HG02571 (cell line): ENCODE data around the gene LDAH.
"Not testable (repeated sequence)": the region's sequence is repeated elsewhere in the genome, so short reads cannot be mapped to it uniquely, and the experiment has no call there.

Experiments
- ATAC-seq: cut with Tn5 transposase; IDR thresholded peaks from one replicate; pipeline ENCODE4 v1.9.1; 2021; ENCODE audit warnings: mild to moderate bottlenecking, moderate library complexity; ENCODE audit not compliant: unreplicated experiment

The LDAH gene

GRCh38 chr2:20724500-20725053 lies 98.3 kb downstream of the LDAH start:
- no peak for ATAC-seq

DNA sequence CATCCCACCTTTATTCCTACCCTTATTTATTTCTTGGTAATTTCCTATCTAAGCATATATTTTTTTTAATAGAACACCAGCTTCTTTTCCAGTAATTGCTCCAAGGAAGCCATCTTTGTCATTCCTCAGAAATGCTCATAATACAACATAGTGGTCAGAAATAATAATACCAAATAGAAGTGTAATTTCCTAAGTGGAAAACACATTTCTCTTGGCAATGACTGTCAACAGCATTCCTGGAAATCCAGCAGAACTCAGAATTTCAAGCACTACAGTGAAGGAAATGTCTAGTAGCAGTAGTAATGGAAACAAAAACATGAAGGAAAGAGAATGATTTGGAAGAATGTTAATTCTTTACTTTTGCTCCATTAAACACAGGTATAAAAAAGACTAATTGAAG lies 99.4 kb downstream of the LDAH start:
- no peak for ATAC-seq

- no peak for ATAC-seq
Observed at GRCh38 chr2:20722592-20723240, 100.2 kb downstream of the LDAH start.

DNA sequence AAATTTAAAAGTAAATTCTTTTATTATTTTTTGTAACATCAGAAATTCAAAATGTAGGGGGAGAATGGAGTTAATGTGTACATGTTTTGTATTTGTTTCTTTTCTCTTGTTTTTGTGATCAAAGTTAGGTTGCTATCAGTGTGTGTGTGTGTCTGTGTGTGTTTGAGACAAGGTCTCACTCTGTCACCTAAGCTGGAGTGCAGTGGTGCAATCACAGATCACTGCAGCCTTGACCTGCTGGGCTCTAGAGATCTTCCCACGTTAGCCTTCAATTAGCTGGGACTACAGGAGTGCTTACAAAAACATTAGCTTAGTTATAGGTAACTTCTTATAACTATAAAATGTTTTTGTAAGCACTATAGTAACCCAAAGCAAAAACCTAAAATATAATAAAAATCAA lies 105.3 kb downstream of the LDAH start:
- no peak for ATAC-seq

DNA sequence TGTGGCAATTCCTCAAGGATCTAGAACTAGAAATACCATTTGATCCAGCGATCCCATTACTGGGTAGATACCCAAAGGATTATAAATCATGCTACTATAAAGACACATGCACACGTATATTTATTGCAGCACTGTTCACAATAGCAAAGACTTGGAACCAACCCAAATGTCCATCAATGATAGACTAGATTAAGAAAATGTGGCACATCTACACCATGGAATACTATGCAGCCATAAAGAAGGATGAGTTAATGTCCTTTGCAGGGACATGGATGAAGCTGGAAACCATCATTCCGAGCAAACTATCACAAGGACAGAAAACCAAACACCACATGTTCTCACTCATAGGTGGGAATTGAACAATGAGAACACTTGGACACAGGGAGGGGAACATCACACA lies 106.7 kb downstream of the LDAH start:
- not testable (repeated sequence) for ATAC-seq

- ATAC-seq = not testable (repeated sequence)
Observed at GRCh38 chr2:20714412-20714811, 108.5 kb downstream of the LDAH start.

GRCh38 chr2:20713585-20713984 lies 109.3 kb downstream of the LDAH start:
- not testable (repeated sequence) for ATAC-seq

GRCh38 chr2:20711641-20712040 lies 111.3 kb downstream of the LDAH start:
- not testable (repeated sequence) for ATAC-seq

GRCh38 chr2:20707601-20708000 lies 115.3 kb downstream of the LDAH start:
- ATAC-seq = no peak

DNA sequence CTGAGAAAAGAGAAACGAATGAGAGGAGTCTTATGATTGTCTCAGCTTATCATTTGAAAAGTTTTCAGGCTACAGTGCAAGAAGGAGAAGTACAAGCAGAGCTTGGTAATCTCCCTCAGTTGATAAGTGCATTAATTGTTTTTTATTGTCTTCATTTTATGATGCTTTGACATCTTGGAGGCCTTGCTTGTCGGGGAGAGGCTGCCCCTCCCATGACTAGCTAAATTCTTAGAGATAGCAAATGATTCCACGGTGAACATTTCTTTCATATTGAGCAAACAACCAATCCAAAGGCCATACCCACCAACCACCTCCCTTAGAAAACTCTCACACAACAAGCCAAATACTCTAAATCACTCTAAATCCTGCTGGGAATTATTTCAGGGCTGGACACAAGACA lies 116.1 kb downstream of the LDAH start:
- ATAC-seq = no peak

GRCh38 chr2:20706217-20706616 lies 116.7 kb downstream of the LDAH start:
- ATAC-seq = no peak

GRCh38 chr2:20704886-20705285 lies 118.0 kb downstream of the LDAH start:
- no peak for ATAC-seq

GRCh38 chr2:20702563-20702962 lies 120.3 kb downstream of the LDAH start:
- ATAC-seq = no peak

DNA sequence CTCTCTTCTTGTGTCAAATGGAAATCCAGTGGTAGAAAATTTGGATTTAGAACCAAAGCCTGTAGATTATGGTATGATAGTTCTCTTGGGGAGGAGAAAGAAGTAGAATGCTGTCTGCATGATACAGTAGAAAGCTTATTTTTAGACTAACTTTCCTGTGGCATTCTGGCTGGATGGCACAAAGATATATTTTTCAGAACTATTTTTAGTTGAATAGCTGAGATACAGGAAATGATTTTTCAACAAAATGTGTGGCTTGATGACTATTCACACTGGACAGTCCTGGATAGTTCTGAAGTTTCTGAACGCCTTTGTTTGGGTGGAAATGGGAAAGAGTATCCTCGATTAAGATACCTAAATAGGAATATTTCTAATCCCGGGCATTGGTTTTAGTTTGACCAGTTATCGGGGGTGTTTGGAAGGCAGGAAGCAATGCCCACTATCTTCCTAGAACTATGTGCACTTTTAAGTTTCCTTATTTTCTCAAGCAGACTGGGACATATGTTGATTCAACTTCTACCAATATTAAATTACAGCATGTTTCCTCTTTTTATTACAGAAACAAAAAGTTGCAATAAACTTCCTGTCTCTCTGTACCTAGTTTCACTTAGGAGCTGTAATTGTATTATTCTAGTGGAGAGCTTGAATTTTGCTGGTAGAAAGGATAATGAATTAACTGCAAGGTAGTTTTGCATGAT lies 123.8 kb downstream of the LDAH start:
- no peak for ATAC-seq

DNA sequence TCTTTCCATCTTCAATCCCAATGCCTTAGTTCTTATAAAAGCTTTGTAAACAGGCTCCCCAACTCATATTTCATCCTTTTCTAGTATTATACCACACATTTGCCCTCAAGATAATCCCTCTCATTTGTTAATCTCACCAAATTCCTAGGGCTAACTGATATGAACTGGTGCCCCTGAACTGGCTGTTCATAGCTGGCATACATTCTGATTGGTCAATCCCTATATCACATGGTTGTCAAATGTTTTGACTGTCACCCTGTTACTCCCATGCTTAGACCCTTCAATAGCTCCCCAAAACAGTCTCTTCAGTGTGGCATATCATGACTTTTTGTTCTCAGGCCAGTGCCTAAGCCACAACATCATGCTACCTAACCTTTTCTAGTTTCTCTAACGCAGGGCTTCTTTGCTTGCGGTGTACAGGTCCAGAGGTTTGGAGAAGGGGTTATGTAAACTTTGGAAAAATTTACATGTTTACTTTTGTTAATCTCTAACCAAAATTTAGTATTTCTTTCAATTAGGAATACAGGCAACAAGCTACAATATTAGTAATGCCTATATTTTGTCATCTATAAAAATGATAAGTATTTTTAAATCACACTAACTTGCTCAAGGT lies 125.5 kb downstream of the LDAH start:
- no peak for ATAC-seq

DNA sequence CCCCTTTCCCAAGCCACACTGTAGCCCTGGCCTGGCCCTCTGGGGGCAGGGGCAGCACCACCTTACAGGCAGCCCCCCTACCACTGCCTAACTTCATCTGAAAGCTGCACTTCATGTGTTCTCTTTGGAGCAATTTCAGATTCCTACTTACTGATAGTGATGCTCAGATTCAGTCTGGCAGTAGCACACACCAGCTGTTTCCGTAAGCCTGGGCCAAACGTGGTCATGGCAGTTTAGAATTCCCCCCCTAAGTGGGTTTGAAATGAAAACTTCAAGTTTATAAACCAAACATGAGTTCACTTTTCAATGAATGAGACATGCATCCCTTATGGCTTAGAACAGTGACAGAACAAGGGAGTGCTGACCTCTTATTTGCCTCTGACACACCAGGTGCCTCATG lies 126.5 kb downstream of the LDAH start:
- no peak for ATAC-seq

DNA sequence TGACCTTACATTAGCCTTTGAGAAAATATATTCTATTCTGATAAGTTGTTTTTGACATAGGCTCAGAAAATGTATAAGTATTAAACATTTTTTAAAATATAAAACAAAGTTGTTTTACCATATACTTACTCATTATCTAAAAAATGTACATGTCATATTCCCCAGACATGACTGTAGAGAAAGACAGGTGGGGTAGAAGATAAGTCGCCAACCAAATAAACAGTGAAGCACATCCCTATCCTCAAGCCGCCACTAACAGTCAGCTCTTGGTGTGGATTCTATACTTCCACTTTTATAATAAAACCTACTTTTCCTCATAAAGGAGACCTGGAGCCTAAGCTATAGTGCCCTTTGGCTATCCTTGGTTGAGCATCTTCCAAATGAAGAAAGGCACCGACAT lies 129.6 kb downstream of the LDAH start:
- no peak for ATAC-seq

GRCh38 chr2:20692081-20692480 lies 130.8 kb downstream of the LDAH start:
- no peak for ATAC-seq

GRCh38 chr2:20691076-20691734 lies 131.7 kb downstream of the LDAH start:
- no peak for ATAC-seq

DNA sequence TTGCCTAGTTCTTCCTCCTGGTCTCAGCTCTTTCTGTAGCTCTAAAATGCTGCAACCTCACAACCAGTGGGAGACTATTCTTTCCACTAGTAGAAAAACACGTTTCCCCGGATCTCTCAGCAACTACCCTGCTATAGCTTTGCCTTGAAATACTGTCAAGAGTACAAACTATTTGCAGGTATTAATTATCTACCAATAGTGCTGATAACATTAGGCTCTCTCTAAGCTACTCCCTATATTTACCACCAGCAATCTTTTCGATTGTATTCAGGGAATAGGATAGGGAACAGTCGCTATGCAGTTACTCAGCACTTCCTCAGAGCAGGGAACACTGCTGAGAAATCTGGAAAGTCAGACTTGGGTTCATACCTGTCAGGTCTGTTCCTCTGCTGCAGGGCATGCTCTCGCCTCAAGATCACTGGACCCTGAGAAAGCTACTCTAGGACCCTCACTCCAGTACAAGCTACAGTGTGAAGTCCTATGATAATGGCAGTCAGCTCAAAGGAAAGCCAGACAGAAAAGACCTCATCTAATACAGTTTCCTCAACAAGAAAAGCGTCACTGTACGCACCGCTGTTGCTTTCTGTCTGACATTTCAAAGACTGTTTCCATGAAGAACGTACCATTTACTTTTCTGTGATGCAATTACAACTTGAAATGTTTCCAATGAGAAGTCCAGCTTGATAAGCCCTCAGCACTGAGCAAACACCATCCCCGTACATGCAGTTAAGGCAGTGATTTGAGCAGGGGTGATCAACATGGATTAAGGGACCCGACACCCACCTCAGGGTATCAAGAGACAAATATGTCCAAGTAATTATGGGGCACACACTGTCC lies 133.3 kb downstream of the LDAH start:
- ATAC-seq = no peak
